IMR-90 (cell line): Measurements from ENCODE around the gene LPCAT2. TPM values are rescaled to one million over a fixed set of nuclear protein-coding genes. Genes with fewer than 3 reads are reported as not detected.

Experiments
- ATAC-seq: fragments of 200-7000 bp; cut with Tn5 transposase; 2 replicates; pipeline ENCODE4 v1.9.1; 2020; ENCODE audit warnings: low read depth, mild to moderate bottlenecking, moderate library complexity
- BruUV-seq: library from RNA; stranded (reverse); fragments of 400-500 nt; replicated peaks from 2 replicates; lab custom pipeline; 2021; lab: Mats Ljungman, UMichigan
- CTCF ChIA-PET: fragments of 300-600 bp; formaldehyde crosslinking; extraction: SDS; loops from one replicate; lab custom pipeline; 2021; ENCODE audit warnings: antibody characterized with exemption; lab: Yijun Ruan, JAX
- POLR2A ChIA-PET: fragments of 300-600 bp; sonication (Branson Sonifier 250); formaldehyde crosslinking; loops from one replicate; lab custom pipeline; 2022; ENCODE audit warnings: antibody characterized with exemption; ENCODE audit not compliant: unreplicated experiment; lab: Charles Lee
- DNase-seq: peaks from one replicate; pipeline ENCODE4 v3.0.0; 2013
- H2AFZ ChIP-seq: replicated peaks from 2 replicates; pipeline ENCODE3; 2013; ENCODE audit warnings: low read length, mild to moderate bottlenecking; ENCODE audit not compliant: poor library complexity
- H2AK5ac ChIP-seq: 2 replicates; pipeline ENCODE4 v1.6.1; 2013; ENCODE audit warnings: low read depth, low read length, inconsistent platforms
- H2AK9ac ChIP-seq: replicated peaks from 2 replicates; pipeline ENCODE3; 2013; ENCODE audit warnings: mild to moderate bottlenecking, low read depth, low read length, moderate library complexity; ENCODE audit not compliant: poor library complexity
- H2BK120ac ChIP-seq: 2 replicates; pipeline ENCODE4 v1.6.1; 2013; ENCODE audit warnings: low read depth, low read length, inconsistent platforms
- H2BK15ac ChIP-seq: 3 replicates; pipeline ENCODE4 v1.6.1; 2013; ENCODE audit warnings: low read depth, low read length, inconsistent platforms
- H2BK20ac ChIP-seq: 2 replicates; pipeline ENCODE4 v1.6.1; 2013; ENCODE audit warnings: low read depth, mild to moderate bottlenecking, inconsistent platforms, low read length, moderate library complexity
- H2BK5ac ChIP-seq: 2 replicates; pipeline ENCODE4 v1.6.1; 2013; ENCODE audit warnings: mild to moderate bottlenecking, low read depth, low read length, inconsistent platforms; ENCODE audit not compliant: poor library complexity, severe bottlenecking
- H3K14ac ChIP-seq: replicated peaks from 2 replicates; pipeline ENCODE4 v1.6.1; 2013; ENCODE audit warnings: low read depth, low read length, inconsistent platforms
- H3K18ac ChIP-seq: 2 replicates; pipeline ENCODE4 v1.6.1; 2013; ENCODE audit warnings: low read depth, low read length, control low read depth
- H3K23ac ChIP-seq: 2 replicates; pipeline ENCODE4 v1.6.1; 2013; ENCODE audit warnings: low read depth, low read length, inconsistent platforms
- H3K27ac ChIP-seq: 2 replicates; pipeline ENCODE4 v1.5.1; 2013; ENCODE audit warnings: mild to moderate bottlenecking, control low read depth, low read length; ENCODE audit not compliant: insufficient read depth
- H3K27me3 ChIP-seq: 2 replicates; pipeline ENCODE4 v1.6.1; 2013; ENCODE audit warnings: low read length; ENCODE audit not compliant: control insufficient read depth, insufficient read depth
- H3K36me3 ChIP-seq: 2 replicates; pipeline ENCODE4 v1.6.1; 2013; ENCODE audit warnings: low read length, mixed read lengths; ENCODE audit not compliant: control insufficient read depth, insufficient read depth
- H3K4ac ChIP-seq: 2 replicates; pipeline ENCODE4 v1.6.1; 2013; ENCODE audit warnings: low read depth, low read length, inconsistent platforms
- H3K4me1 ChIP-seq: 2 replicates; pipeline ENCODE4 v1.6.1; 2013; ENCODE audit warnings: low read length, mixed read lengths; ENCODE audit not compliant: control insufficient read depth, insufficient read depth
- H3K4me2 ChIP-seq: 2 replicates; pipeline ENCODE4 v1.6.1; 2013; ENCODE audit warnings: low read depth, mild to moderate bottlenecking, control low read depth, low read length, moderate library complexity
- H3K4me3 ChIP-seq: 2 replicates; pipeline ENCODE4 v1.5.1; 2013; ENCODE audit warnings: low read depth, mild to moderate bottlenecking, control low read depth, low read length, moderate library complexity; ENCODE audit not compliant: insufficient read depth
- H3K56ac ChIP-seq: 2 replicates; pipeline ENCODE4 v1.6.1; 2013; ENCODE audit warnings: low read length, inconsistent platforms; ENCODE audit not compliant: insufficient read depth; ENCODE audit errors: extremely low read depth
- H3K79me1 ChIP-seq, 2 experiments: 2 replicates each; pipeline ENCODE4 v1.6.1; 2013; ENCODE audit warnings: low read length in 2 of 2, inconsistent platforms in 1 of 2, low read depth in 1 of 2
- H3K9ac ChIP-seq: 2 replicates; pipeline ENCODE4 v1.6.1; 2013; ENCODE audit warnings: low read depth, low read length, control low read depth
- H3K9me1 ChIP-seq: 2 replicates; pipeline ENCODE4 v1.6.1; 2013; ENCODE audit warnings: low read length, inconsistent platforms; ENCODE audit not compliant: insufficient read depth
- H3K9me3 ChIP-seq: 2 replicates; pipeline ENCODE4 v1.6.1; 2013; ENCODE audit warnings: low read length; ENCODE audit not compliant: control insufficient read depth, insufficient read depth
- H4K20me1 ChIP-seq: 2 replicates; pipeline ENCODE4 v1.6.1; 2013; ENCODE audit warnings: low read length, inconsistent platforms; ENCODE audit not compliant: insufficient read depth
- H4K5ac ChIP-seq: 2 replicates; pipeline ENCODE4 v1.6.1; 2013; ENCODE audit warnings: mild to moderate bottlenecking, low read depth, low read length, control low read depth
- H4K8ac ChIP-seq, 2 experiments: 2 replicates each; pipeline ENCODE4 v1.6.1; 2013; ENCODE audit warnings: low read depth in 2 of 2, low read length in 2 of 2, control low read depth in 1 of 2, inconsistent platforms in 1 of 2
- H4K91ac ChIP-seq: 2 replicates; pipeline ENCODE4 v1.6.1; 2013; ENCODE audit warnings: low read depth, low read length, inconsistent platforms; ENCODE audit not compliant: insufficient read depth
- FOS ChIP-seq: fragments of 150-350 bp; IDR thresholded peaks from 2 replicates; pipeline ENCODE4 v1.6.1; 2016; ENCODE audit warnings: low read depth, low read length
- MAFK ChIP-seq: IDR thresholded peaks from 2 replicates; pipeline ENCODE4 v1.6.1; 2012; ENCODE audit warnings: low read depth, low read length, improper control_type of control experiment
- MAZ ChIP-seq: IDR thresholded peaks from 2 replicates; pipeline ENCODE4 v1.6.1; 2012; ENCODE audit warnings: low read depth, mild to moderate bottlenecking, low read length, improper control_type of control experiment, moderate library complexity, borderline replicate concordance
- dilution Hi-C: fragments of 300-500 bp; cut with HindIII; formaldehyde crosslinking; loops from one replicate; pipeline ENCODE4 v1.14.3; 2018; ENCODE audit warnings: low sequenced_read_pairs; ENCODE audit not compliant: unreplicated experiment
- in situ Hi-C: fragments of 300-500 bp; cut with MboI; formaldehyde crosslinking; loops from 3 replicates; pipeline ENCODE4 v1.14.3; 2019; ENCODE audit warnings: low sequenced_read_pairs, inconsistent platforms, mixed read lengths
- intact Hi-C: fragments of 100-400 bp; cut with micrococcal nuclease; formaldehyde crosslinking; loops from 2 replicates; pipeline ENCODE4 v1.10.0; 2022
- polyA plus RNA-seq, 3 experiments: library from polyadenylated mRNA; depleted of rRNA; stranded (reverse); fragments of >200 nt; gene quantifications; 2 replicates each; pipeline ENCODE4 v1.2.3, GENCODE V29; 2012; ENCODE audit warnings: low replicate concordance in 1 of 3
- total RNA-seq: library from RNA; depleted of rRNA; stranded (reverse); fragments of >200 nt; gene quantifications from 2 replicates; pipeline ENCODE4 v1.2.3, GENCODE V29; 2012

LPCAT2 gene
- total and polyA plus RNA-seq, 2 of the 4 experiments (the other 2 are of a cell fraction): 8.6 to 8.7 TPM

DNA sequence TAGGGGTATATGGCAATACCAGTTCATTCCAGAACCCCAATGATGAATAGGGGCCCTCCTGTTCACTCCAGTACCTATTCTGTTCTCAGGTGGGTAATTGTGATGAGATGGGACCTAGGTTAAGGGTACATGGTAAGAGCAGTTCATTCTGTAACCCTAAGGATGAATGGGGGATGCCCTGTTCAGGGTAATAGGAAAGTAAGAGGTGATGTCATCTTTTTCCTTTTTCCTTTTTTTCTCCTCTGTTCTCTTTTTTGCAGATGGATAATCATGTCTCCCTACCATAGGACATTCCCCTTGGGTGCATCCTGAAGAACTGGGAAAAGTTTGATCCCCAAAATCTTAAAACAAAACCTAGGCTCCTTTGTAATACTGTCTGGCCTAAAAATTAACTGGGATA lies 121.9 kb downstream of the LPCAT2 start:
- H3K23ac ChIP-seq: no peak overlapping the region
- no peak overlapping the region for H4K91ac ChIP-seq
- H2BK5ac ChIP-seq: no peak overlapping the region
- intact Hi-C loops: no loop called here
- POLR2A ChIA-PET: no interaction called here
- no peaks in the 10 kb centered on the region for H3K36me3 ChIP-seq
- H3K4ac ChIP-seq: no peak overlapping the region
- no peak overlapping the region for H3K27ac ChIP-seq
- no peak overlapping the region for H3K4me3 ChIP-seq
- no peak overlapping the region for H2AK5ac ChIP-seq
- H3K56ac ChIP-seq: no peak overlapping the region
- no peak overlapping the region for H3K9ac ChIP-seq
- TF ChIP-seq MAFK (no peak), FOS (no peak), MAZ (no peak)
- H4K5ac ChIP-seq: no peak overlapping the region
- DNase-seq (no peak), ATAC-seq (no peak)
- H4K8ac ChIP-seq: no peak overlapping the region
- no peaks in the 10 kb centered on the region for H3K4me1 ChIP-seq
- H3K4me2 ChIP-seq: no peak overlapping the region
- in situ Hi-C loops: no loop called here
- H3K9me1 ChIP-seq: no peaks in the 10 kb centered on the region
- no peaks in the 10 kb centered on the region for H4K20me1 ChIP-seq
- H2AK9ac ChIP-seq: no peak overlapping the region
- H2BK15ac ChIP-seq: no peak overlapping the region
- no peak overlapping the region for H2BK20ac ChIP-seq
- peaks cover 23% of the 10 kb centered on the region for H3K27me3 ChIP-seq
- no peak overlapping the region for H3K18ac ChIP-seq
- dilution Hi-C loops: no loop called here
- H2BK120ac ChIP-seq: no peak overlapping the region
- CTCF ChIA-PET: no interaction called here
- H3K79me1 ChIP-seq: no peaks in the 10 kb centered on the region
- no peak overlapping the region for H2AFZ ChIP-seq
- no peak overlapping the region for H3K14ac ChIP-seq
- BruUV-seq: no TSS peak
- H3K9me3 ChIP-seq: no peaks in the 10 kb centered on the region; the same call in none of the 2 replicates
